HG02678 (cell line): ENCODE results near the gene CDKAL1.
"Not testable (repeated sequence)": the region's sequence is repeated elsewhere in the genome, so short reads cannot be mapped to it uniquely, and the experiment has no call there.

Experiments used
- ATAC-seq: cut with Tn5 transposase; IDR thresholded peaks from one replicate; pipeline ENCODE4 v1.9.1; 2021; ENCODE audit warnings: mild to moderate bottlenecking, moderate library complexity; ENCODE audit not compliant: unreplicated experiment

Gene CDKAL1

DNA sequence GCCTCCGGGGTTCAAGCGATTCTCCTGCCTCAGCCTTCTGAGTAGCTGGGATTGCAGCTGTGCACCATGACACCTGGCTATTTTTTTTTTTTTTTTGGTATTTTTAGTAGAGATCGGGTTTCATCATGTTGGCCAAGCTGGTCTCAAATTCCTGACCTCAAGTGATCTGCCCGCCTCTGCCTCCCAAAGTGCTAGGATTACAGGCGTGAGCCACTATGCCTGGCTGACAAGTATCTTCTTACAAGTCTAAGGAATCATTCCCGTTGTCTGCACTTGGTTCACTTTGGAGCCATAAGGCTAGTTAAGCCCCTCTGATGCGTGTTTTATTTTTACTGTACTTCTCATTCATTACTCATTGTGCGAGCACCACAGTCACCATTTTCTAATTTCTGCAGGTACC is 198.1 kb downstream of the CDKAL1 start:
- ATAC-seq = not testable (repeated sequence)

DNA sequence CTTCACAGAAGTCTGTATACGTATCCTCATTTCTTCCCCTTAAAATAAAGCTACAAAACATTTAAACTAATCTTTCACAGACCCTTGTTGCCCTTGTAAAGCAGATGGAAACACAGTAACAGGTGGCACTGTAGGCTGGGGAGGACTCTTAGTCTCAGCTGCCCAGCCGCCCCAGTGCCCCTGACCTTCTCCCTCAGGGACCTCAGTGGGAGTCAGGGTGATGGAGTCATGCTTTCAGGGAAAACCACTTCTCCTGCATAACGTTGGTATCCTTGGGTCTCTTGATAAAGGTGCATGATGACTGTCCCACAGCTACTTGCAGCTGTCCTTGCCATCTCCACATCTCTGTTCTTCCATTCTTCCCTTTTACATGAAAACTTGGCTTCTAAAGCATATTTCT is 198.6 kb downstream of the CDKAL1 start:
- no peak for ATAC-seq

DNA sequence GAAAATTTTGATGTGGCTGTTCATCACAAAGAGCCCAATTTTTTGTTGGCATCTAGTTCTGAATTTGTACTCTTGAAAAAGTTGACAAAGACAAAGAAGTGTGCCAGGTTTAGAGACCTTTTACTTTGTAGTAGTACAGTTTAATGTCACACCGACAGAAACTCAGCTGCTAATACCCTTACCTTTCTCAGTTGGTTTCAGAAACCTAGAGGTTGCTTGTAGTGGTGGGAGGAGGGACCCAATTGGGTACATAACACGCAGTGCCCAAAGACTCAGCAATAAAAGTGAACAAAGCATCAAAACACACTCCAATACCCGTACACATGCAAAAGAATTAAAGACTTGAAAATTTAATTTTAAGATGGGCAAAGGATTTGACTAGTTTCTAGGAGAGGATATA is 203.7 kb downstream of the CDKAL1 start:
- no peak for ATAC-seq

DNA sequence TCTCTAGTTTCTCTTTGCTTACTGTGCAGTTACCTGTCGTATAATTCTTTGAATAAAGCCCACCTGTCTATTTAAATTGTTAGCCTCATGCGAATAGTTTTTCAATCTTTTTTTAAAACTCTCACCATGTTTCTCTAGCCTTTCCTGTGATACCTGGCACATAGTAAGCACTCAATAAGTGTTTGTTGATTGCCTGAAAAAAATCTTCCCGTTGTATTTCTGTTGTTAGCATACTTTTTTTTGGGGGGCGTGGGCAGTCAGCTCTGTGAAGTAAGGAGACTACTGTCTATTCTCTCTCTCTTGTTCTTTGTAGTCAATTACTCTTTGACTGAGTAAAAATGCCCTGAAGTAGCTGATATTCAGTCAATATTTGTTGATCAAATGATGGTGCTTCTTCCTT is 205.8 kb downstream of the CDKAL1 start:
- no peak for ATAC-seq

DNA sequence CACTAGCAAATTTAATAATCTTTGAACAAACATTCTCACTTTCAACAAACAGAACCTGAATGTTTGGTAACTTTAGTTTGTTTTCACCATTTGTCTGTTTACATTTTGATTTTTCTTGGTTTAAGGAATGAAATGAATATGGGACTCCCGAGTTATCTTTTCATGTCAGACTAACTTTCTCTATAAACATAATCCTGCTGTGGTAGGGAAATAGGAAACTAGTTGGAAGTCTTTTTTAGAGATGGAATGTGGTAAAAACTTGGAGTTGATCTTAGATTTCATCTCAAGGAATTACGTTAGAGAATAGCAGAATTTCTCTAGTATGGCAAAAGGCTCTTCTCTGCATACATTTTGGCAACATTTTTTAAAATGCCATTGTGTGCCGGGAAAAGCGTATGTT is 206.5 kb downstream of the CDKAL1 start:
- ATAC-seq = no peak

DNA sequence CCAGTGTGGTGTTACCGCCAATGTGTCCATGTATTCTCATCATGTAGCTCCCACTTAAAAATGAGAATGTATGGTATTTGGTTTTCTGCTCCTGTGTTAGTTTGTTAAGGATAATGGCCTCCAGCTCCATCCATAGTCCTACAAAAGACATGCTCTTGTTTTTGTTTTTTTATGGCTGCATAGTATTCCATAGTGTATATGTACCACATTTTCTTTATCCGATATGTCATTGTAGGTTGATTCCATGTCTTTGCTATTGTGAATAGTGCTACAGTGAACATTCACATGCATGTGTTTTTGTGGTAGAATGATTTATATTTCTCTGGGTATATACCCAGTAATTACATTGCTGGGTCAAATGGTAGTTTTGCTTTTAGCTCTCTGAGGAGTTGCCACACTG is 207.2 kb downstream of the CDKAL1 start:
- ATAC-seq = no peak

DNA sequence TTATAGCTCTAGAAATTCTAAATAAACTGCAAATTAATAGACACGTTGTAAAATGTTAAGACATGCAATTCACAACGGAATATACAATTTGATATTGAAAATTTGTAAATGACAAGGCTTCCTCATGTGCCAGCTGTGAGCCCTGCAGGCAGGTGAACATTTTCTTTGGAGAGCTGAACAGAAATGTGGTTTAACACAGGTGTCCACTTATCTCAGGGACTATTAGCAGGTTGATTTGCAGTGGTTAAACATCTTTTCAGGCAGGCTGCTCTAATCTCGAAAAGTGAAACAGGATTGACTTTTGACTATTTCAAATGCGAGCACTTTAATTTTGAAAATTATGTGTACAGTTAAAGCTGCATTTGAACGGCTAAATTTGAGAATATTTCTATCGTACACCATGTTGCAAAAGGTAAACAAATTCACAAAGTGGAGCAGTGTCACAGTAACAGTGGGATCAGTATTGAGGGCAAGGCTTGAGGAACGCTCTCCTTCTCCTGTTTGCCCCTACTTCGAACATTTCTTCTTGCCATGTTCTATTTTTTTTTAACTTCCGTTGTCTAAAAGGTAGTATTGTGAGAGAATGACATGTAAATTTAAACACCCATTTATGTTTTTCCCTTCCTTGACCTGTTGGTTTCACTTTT is 210.8 kb downstream of the CDKAL1 start:
- no peak for ATAC-seq

DNA sequence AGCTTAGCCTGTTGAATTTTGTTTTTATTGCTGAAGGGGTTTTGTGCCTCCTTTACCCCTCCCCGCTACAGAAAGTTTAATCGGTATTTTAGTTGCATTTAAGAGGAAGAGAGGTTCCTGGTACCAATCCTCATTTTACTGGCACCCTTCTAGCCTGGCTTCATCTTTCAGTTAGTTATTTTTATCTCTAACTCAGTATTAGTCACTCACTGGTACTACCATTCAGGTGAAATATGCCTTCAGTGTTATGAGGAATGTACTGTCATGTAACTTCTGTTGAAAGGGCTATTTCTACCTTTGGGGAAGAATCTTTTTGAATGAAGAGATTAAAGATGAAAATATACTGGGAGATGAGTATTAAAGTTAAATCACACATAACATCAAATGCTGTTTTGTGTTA is 211.8 kb downstream of the CDKAL1 start:
- ATAC-seq = no peak

DNA sequence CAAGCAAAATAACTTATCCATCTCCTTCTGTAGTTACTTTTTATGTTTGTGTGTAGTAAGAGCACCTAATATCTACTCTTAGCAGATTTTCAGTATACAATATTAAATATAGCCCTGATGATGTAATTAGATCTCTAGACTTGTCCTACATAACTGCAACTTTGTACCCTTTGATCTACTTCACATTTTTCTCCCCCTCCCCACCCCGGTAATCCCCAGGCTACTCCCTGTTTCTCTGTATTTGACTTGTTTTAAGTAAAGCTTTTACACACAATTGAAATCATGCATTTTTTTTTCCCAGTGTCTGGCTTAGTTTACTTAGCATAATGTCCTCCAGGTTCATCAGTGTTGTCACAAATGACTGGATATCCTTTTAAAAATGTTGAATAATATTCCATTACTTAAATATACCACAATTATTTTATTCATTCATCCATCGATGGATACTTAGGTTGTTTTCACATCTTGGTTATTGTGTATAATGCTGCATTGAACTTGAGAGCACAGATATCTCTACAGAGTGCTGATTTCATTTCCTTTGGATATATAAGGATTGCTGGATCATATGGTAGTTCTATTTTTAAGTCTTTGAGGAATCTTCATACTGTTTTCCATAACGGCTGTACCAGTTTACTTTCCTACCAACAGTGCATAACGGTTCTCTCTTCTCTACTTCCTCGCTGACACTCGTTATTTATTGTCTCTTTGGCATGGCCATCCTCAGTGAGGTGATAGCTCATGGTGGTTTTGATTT is 212.7 kb downstream of the CDKAL1 start:
- ATAC-seq = no peak

DNA sequence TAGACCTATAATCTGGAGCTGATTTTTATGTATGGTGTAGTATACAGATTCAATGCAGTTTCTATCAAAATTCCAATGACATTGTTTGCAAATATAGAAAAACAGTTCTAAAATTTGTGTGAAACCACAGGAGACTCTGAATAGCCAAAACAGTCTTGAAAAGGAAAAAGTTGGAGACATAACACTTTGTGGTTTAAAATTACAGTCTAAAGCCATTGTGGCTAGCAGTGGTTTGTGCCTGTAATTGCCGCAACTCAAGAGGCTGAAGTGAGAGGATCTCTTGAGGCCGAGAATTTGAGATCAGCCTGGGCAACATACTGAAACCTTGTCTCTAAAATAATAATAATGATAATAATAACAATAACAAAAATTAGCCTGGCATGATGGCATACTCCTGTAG is 213.7 kb downstream of the CDKAL1 start:
- no peak for ATAC-seq

DNA sequence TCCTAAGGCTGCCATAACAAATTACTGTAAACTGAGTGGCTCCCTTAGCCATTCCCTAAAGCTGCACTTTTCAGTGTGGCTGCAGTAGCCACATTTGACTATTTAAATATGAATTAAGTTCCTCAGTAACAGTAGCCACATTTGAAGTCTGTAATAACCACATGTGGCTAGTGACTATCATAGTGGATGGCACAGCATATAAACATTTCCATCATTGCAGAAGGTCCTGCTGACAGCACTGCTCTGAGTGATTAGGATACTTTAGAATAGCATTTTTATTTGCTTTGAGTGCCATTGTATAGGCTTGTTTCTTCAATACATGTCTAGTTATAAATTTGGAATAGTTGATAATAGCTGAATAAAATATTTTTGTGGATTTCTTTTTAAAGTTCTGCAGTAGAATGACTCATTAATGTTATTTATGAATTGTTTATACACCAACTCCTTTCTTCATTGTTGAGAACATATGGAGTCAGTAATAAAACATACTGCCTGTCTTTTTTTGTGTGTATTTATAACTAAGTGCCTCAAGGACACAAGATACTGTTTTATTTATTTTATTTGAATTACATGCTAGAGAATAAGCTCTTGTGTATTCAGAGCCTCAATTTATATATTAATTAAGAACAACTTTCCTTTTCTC is 217.2 kb downstream of the CDKAL1 start:
- ATAC-seq = no peak

DNA sequence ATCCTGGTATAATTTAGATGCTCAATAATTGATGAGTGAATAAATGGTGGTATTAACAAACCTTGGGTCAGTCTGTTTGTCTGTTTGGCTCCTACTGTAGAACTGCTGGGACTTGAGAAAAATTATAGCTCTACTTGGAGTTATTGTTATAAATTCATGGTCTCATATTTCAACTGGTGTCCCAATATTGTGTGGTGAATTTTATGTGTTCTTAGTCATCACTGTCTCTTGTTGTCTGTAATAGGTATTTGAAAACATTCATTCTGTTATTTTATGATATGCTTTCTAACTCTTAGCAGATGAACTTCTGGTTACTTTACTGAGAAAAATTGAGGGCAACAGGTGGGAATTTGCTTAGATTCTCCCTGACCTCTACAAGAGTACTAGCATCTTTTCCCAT is 221.4 kb downstream of the CDKAL1 start:
- ATAC-seq = no peak

DNA sequence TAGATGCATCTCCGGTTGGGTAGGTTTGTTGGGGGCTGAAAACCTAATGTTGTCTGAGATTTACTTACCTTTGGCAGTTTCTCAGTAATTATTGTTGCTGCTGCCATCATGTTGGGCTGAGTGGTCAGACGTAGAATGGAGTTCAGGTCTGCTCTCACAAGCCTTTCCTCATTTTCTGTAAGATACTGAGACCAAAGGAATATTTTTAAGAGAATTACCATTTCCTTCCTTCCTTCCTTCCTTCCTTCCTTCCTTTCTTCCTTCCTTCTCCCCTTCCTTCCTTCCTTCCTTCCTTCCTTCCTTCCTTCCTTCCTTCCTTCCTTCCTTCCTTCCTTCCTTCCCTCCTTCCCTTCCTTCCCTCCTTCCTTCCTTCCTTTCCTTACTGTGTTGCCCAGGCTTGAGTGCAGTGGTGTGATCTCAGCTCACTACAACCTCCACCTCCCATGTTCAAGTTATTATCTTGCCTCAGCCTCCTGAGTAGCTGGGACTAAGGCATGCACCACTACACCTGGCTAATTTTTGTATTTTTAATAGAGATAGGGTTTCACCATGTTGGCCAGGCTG is 222.4 kb downstream of the CDKAL1 start:
- not testable (repeated sequence) for ATAC-seq

DNA sequence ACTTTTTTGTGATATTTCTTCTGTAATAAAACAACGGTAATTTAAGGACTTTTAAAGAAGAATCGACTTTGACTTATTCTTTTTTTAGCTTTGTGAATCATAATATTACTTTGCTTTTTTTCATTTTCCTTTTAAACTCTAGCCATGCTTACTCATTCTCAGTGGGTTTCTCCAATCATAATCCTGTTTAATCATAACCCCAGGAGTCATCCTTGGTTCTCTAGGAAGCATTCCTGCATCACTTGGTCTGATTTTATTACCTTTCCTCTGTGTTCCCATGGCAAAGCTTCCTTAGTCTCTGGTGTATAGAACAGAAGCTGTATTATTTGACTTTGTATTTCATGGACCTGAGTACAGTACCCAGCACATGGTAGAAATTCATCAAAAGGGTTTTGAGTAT is 223.5 kb downstream of the CDKAL1 start:
- no peak for ATAC-seq

DNA sequence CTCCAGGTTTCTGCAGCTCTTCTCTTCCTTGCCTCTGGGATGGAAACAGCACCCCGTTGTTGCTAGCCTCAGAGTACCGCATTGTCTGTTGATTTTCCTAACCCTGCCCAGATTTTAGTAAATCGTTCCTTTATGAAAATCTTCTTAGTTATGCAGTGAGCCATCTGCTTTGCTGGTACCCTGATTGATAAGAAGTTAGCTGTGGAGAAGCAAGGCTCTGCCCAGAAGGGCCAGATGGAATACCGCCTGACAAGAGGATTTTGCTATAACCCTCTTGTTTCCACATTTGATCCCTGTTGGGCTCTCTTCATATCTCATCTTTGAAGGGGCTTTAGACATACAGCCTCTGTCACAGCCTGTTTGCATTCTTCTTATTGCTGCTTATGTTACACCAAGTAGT is 229.0 kb downstream of the CDKAL1 start:
- no peak for ATAC-seq

DNA sequence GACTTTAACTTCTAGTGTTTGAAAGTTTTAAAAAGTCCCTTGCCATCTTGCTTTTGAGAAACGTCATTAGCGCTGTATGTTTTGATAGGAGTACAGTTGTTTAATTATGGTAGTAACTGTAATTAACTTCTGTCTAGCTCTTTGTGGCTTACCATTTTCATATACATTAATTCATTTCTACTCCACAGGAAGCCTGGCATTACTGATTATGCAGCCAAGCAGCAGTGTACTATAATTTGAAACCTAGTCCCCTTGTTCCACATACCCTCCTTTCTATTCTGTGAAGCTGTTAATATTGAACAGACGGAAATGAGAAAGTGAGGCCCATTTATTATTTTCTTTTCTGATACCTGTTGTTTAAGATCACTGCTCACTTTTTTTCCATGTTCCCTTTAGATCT is 235.4 kb downstream of the CDKAL1 start:
- no peak for ATAC-seq

DNA sequence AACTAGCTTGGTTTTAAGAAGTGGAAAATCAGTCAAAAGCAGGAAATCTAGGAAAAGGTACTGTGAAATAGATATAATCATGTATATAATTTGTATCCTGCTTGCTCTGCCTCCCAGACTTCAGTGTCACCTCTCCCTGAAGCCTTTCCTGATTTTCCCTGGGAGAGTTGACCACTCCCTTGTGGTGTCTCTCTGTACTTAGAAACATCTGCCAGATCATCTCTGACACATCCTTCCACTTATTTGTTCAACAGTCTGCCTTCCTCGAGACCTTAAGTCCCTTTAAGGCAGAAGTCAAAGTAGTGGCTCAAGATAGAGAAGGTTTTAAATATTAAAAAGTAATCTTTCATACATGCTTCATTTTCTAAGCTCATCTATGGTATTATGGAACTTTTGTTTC is 236.5 kb downstream of the CDKAL1 start:
- no peak for ATAC-seq

DNA sequence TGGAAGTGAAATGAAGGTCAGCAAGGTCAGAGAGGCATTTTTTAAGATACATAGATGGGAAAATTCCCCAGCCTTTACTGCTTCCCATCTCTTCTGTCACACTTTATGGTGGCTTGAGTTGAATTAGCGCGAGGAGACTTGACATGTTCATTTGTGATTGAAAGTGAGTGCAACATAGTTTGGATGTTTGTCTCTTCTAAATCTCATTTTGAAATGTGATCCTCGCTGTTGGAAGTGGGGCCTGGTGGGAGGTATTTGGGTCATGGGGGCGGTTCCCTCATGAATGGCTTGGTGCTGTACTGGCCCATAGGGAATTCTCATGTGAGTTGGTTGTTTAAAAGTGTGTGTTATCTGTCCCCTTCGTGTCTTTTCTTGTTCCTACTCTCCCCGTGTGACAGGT is 237.2 kb downstream of the CDKAL1 start:
- no peak for ATAC-seq

DNA sequence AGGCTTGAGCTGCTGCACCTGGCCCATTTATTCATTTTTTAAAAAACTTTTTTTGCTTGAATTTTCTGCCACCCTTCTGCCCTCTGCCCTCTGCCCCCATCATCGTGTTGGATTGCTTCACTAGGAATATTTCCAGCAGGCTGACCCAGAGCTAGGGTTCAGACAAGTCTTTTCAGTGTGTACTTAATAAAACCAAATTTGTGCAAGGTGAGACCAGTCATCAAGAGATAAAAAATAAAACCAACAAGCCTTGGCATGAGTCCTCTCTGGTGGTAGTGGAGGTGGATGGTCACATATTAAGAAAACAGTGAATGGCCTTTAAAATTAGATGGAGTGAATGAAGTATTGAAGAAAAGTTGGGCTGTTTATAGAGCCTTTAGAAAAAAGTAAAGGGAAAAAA is 239.6 kb downstream of the CDKAL1 start:
- no peak for ATAC-seq

DNA sequence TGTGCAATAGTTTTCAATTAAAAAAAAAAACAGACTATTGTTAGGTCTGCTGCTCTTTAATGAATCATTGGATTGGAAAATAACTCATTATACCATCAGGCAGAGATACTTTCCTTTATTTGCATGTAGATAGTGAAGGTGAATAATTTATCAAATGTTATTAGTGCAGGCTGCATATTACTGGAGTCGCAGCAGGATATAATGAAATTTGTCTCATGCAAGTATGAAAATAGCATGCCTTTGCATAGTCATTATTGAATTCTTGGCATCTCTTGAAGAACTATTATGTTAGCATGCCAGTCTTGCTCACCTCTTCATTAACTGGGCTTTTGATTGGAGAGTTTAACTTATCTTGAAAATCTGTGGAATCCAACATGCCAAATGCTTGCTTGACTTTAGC is 241.7 kb downstream of the CDKAL1 start:
- ATAC-seq = no peak

DNA sequence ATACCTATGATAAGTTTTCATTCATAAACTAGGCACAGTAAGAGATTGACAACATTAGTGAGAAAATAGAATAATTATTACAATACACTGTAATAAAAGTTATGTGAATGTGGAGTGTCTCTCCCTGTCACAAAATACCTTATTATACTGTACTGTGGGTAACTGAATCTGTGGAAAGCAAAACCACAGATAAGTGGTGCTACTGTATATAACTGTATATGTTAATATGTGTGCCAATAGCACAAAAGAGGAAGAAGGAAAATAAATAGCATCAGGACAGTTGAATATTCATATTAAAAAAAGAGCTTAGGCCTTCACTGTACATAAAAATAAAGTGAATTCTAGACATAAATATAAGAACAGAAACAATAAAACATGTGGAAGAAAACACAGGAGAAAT is 243.5 kb downstream of the CDKAL1 start:
- no peak for ATAC-seq

DNA sequence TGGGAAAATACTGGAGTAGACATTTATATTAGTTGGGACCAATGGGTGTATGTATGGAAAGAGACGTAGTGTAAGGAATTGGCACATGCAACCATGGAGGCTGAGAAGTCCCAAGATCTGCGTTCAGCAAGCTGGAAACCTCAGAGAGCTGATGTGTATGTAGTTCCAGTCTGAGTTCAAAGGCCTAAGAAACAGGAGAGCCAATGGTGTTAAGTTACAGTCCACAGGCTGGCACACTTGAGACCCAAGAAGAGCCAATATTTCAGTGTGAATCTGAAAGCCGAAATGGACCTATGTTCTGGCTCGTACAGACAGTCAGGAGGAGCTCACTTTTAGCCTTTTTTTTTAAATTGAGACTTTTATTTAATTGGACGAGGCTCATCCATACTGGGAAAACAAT is 244.2 kb downstream of the CDKAL1 start:
- no peak for ATAC-seq
